ENCODE results near the gene TMEM92.

DNA sequence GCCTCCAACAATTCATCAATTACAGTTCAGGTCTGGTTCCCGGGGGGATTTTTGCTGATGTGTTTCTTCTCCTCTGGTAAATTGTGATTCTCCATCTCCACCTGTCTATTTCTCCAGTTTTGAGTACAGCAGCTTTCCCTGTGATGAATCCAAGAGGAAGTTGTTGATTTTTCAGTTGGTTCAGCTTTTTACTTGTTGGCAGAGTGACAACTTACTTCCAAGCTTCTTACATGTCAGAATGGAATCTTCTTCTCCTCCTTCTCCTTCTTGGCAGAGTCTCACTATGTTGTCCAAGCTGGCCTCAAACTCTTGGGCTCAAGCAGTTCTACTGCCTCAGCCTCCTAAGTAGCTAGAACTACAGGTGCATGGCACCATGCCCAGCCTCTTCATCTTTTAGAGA is 33.4 kb upstream of the TMEM92 start:
- TF ChIP-seq POLR2A (IDR thresholded peaks at IDR 0.05; ENCODE audit: low read length), result no peak
- no peak for TF ChIP-seq GATA1 (IDR thresholded peaks at IDR 0.05; ENCODE audit: low read depth, low read length)
